ENCODE measurements around the gene TASP1.
"Not testable (repeated sequence)": the region's sequence is repeated elsewhere in the genome, so short reads cannot be mapped to it uniquely, and the experiment has no call there.

TASP1 gene

GRCh38 chr20:13613917-13614316 lies 24.8 kb downstream of the TASP1 start:
- no peak overlapping the region for H3K27ac ChIP-seq
- TF ChIP-seq ZFX (IDR thresholded peaks at IDR 0.05; ENCODE audit: borderline replicate concordance) (no peak), CTCF (IDR thresholded peaks at IDR 0.05) (no peak)

- no peak for TF ChIP-seq ZFX (IDR thresholded peaks at IDR 0.05; ENCODE audit: borderline replicate concordance)
- TF ChIP-seq CTCF (IDR thresholded peaks at IDR 0.05): no peak
- H3K27ac ChIP-seq: no peak overlapping the region
These were observed 27.1 kb downstream of the TASP1 start for GRCh38 chr20:13611611-13612125.

GRCh38 chr20:13610184-13610583 lies 28.5 kb downstream of the TASP1 start:
- no peak overlapping the region for H3K27ac ChIP-seq
- TF ChIP-seq CTCF (IDR thresholded peaks at IDR 0.05) (no peak), ZFX (IDR thresholded peaks at IDR 0.05; ENCODE audit: borderline replicate concordance) (no peak)

- no peak overlapping the region for H3K27ac ChIP-seq
- TF ChIP-seq CTCF (IDR thresholded peaks at IDR 0.05) (no peak), ZFX (IDR thresholded peaks at IDR 0.05; ENCODE audit: borderline replicate concordance) (no peak)
These were observed 30.7 kb downstream of the TASP1 start for GRCh38 chr20:13608066-13608465.

- H3K27ac ChIP-seq: not testable (repeated sequence)
These were observed 45.3 kb downstream of the TASP1 start for GRCh38 chr20:13593423-13593822.

GRCh38 chr20:13588049-13588448 lies 50.7 kb downstream of the TASP1 start:
- no peak overlapping the region for H3K27ac ChIP-seq
- TF ChIP-seq CTCF (IDR thresholded peaks at IDR 0.05) (no peak), ZFX (IDR thresholded peaks at IDR 0.05; ENCODE audit: borderline replicate concordance) (no peak)

- no peak overlapping the region for H3K27ac ChIP-seq
- no peak for TF ChIP-seq CTCF (IDR thresholded peaks at IDR 0.05)
- TF ChIP-seq ZFX (IDR thresholded peaks at IDR 0.05; ENCODE audit: borderline replicate concordance): no peak
These were observed 51.4 kb downstream of the TASP1 start for GRCh38 chr20:13587370-13587769.

GRCh38 chr20:13586133-13586532 lies 52.6 kb downstream of the TASP1 start:
- no peak for TF ChIP-seq ZFX (IDR thresholded peaks at IDR 0.05; ENCODE audit: borderline replicate concordance)
- TF ChIP-seq CTCF (IDR thresholded peaks at IDR 0.05): no peak
- H3K27ac ChIP-seq: no peak overlapping the region
